H9 (cell line): Measurements from ENCODE around the gene LDLRAD4. TPM values are rescaled to one million over a fixed set of nuclear protein-coding genes. Genes with fewer than 3 reads are reported as not detected.

Experiments
- DNase-seq: peaks from one replicate; pipeline ENCODE4 v3.0.0-alpha.2; 2017
- H2AFZ ChIP-seq: one replicate; pipeline ENCODE4 v1.6.1; 2013; ENCODE audit warnings: mild to moderate bottlenecking, low read length, control low read depth, moderate library complexity
- H2AK5ac ChIP-seq: 2 replicates; pipeline ENCODE4 v1.6.1; 2013; ENCODE audit warnings: low read length, control low read depth, mixed read lengths; ENCODE audit not compliant: insufficient read length
- H2BK120ac ChIP-seq: one replicate; pipeline ENCODE4 v1.6.1; 2013; ENCODE audit warnings: low read depth, mild to moderate bottlenecking, low read length, control low read depth, inconsistent platforms; ENCODE audit not compliant: poor library complexity, severe bottlenecking
- H2BK12ac ChIP-seq: 2 replicates; pipeline ENCODE4 v1.6.1; 2013; ENCODE audit warnings: low read length, control low read depth, mixed read lengths, low read depth; ENCODE audit not compliant: insufficient read length
- H2BK15ac ChIP-seq: 2 replicates; pipeline ENCODE4 v1.6.1; 2013; ENCODE audit warnings: low read depth, low read length, control low read depth
- H2BK20ac ChIP-seq: one replicate; pipeline ENCODE4 v1.6.1; 2013; ENCODE audit warnings: low read depth, mild to moderate bottlenecking, low read length, control low read depth, inconsistent platforms; ENCODE audit not compliant: poor library complexity, severe bottlenecking
- H2BK5ac ChIP-seq: 2 replicates; pipeline ENCODE4 v1.6.1; 2013; ENCODE audit warnings: low read length, control low read depth, mixed read lengths; ENCODE audit not compliant: insufficient read length
- H3K14ac ChIP-seq: 2 replicates; pipeline ENCODE4 v1.6.1; 2013; ENCODE audit warnings: low read length, control low read depth; ENCODE audit not compliant: insufficient read depth
- H3K18ac ChIP-seq: 2 replicates; pipeline ENCODE4 v1.6.1; 2013; ENCODE audit warnings: low read depth, mild to moderate bottlenecking, mixed read lengths, low read length, control low read depth; ENCODE audit not compliant: insufficient read length
- H3K23ac ChIP-seq: 2 replicates; pipeline ENCODE4 v1.6.1; 2013; ENCODE audit warnings: low read length, control low read depth, mixed read lengths, low read depth; ENCODE audit not compliant: insufficient read length
- H3K23me2 ChIP-seq: 2 replicates; pipeline ENCODE4 v1.6.1; 2013; ENCODE audit warnings: low read depth, mild to moderate bottlenecking, mixed read lengths, low read length, control low read depth; ENCODE audit not compliant: insufficient read length, poor library complexity, severe bottlenecking
- H3K27ac ChIP-seq: 2 replicates; pipeline ENCODE4 v1.5.1; 2013; ENCODE audit warnings: low read length, control low read depth, mixed read lengths, low read depth; ENCODE audit not compliant: insufficient read length
- H3K27me3 ChIP-seq: 2 replicates; pipeline ENCODE4 v1.6.1; 2013; ENCODE audit warnings: low read length, control low read depth, inconsistent platforms; ENCODE audit not compliant: insufficient read depth
- H3K4ac ChIP-seq: 2 replicates; pipeline ENCODE4 v1.6.1; 2013; ENCODE audit warnings: low read depth, mild to moderate bottlenecking, control low read depth, inconsistent platforms, low read length, moderate library complexity
- H3K4me1 ChIP-seq: 2 replicates; pipeline ENCODE4 v1.6.1; 2013; ENCODE audit warnings: low read length, control low read depth, inconsistent platforms; ENCODE audit not compliant: insufficient read depth
- H3K4me2 ChIP-seq: 2 replicates; pipeline ENCODE4 v1.6.1; 2013; ENCODE audit warnings: low read length, control low read depth, mixed read lengths; ENCODE audit not compliant: insufficient read length, insufficient read depth
- H3K56ac ChIP-seq: 2 replicates; pipeline ENCODE4 v1.6.1; 2013; ENCODE audit warnings: low read depth, mild to moderate bottlenecking, mixed read lengths, low read length, control low read depth; ENCODE audit not compliant: insufficient read length
- H3K79me1 ChIP-seq: 2 replicates; pipeline ENCODE4 v1.6.1; 2013; ENCODE audit warnings: low read depth, mild to moderate bottlenecking, moderate library complexity, low read length, control low read depth, inconsistent platforms; ENCODE audit not compliant: insufficient read depth, poor library complexity, severe bottlenecking
- H3K79me2 ChIP-seq: 2 replicates; pipeline ENCODE4 v1.6.1; 2013; ENCODE audit warnings: low read length, control low read depth, inconsistent platforms; ENCODE audit not compliant: insufficient read depth
- H3K9ac ChIP-seq: 2 replicates; pipeline ENCODE4 v1.6.1; 2013; ENCODE audit warnings: low read length, control low read depth, mixed read lengths; ENCODE audit not compliant: insufficient read length; ENCODE audit errors: extremely low read depth
- H3K9me3 ChIP-seq: one replicate; pipeline ENCODE4 v1.6.1; 2013; ENCODE audit warnings: low read depth, low read length, inconsistent platforms; ENCODE audit not compliant: control insufficient read depth
- H3T11ph ChIP-seq: one replicate; pipeline ENCODE4 v1.6.1; 2013; ENCODE audit warnings: mild to moderate bottlenecking, low read length, control low read depth, inconsistent platforms
- H4K20me1 ChIP-seq: one replicate; pipeline ENCODE4 v1.6.1; 2013; ENCODE audit not compliant: control insufficient read depth, insufficient read length, insufficient read depth
- H4K5ac ChIP-seq: 2 replicates; pipeline ENCODE4 v1.6.1; 2013; ENCODE audit warnings: low read depth, mild to moderate bottlenecking, mixed read lengths, low read length, control low read depth; ENCODE audit not compliant: insufficient read length
- H4K8ac ChIP-seq: replicated peaks from 2 replicates; pipeline ENCODE4 v1.6.1; 2013; ENCODE audit warnings: low read length, control low read depth, mixed read lengths, low read depth; ENCODE audit not compliant: insufficient read length
- H4K91ac ChIP-seq: 2 replicates; pipeline ENCODE4 v1.6.1; 2013; ENCODE audit warnings: low read depth, mild to moderate bottlenecking, moderate library complexity, mixed read lengths, low read length, control low read depth; ENCODE audit not compliant: insufficient read length
- H3K27ac Mint-ChIP-seq, 3 experiments: 2 replicates in 2 of 3; 3 replicates in 1 of 3; pipeline ENCODE4 v1.8.0; 2020 to 2021; ENCODE audit warnings: mixed read lengths in 3 of 3, mild to moderate bottlenecking in 1 of 3, moderate library complexity in 1 of 3
- H3K27me3 Mint-ChIP-seq: 2 replicates; pipeline ENCODE4 v1.8.0; 2021; ENCODE audit warnings: low read depth, mild to moderate bottlenecking, moderate library complexity, mixed read lengths
- H3K36me3 Mint-ChIP-seq, 3 experiments: 2 replicates in 2 of 3; 3 replicates in 1 of 3; pipeline ENCODE4 v1.8.0; 2020 to 2021; ENCODE audit warnings: low read depth in 3 of 3, mixed read lengths in 3 of 3; ENCODE audit not compliant: insufficient read depth in 1 of 3
- H3K4me1 Mint-ChIP-seq, 2 experiments: 2 replicates each; pipeline ENCODE4 v1.8.0; 2020; ENCODE audit warnings: mixed read lengths in 2 of 2
- H3K4me3 Mint-ChIP-seq, 2 experiments: 2 replicates in 1 of 2; 3 replicates in 1 of 2; pipeline ENCODE4 v1.8.0; 2020 to 2021; ENCODE audit warnings: mild to moderate bottlenecking in 2 of 2, mixed read lengths in 2 of 2, moderate library complexity in 1 of 2
- H3K9me3 Mint-ChIP-seq, 2 experiments: 2 replicates in 1 of 2; 3 replicates in 1 of 2; pipeline ENCODE4 v1.8.0; 2020; ENCODE audit warnings: mild to moderate bottlenecking in 2 of 2, mixed read lengths in 2 of 2, moderate library complexity in 1 of 2
- CTCF ChIP-seq: fragments of 200-600 bp; sonication (generic); conservative IDR thresholded peaks from 3 replicates; pipeline ENCODE4 v1.8.0; 2021; ENCODE audit warnings: antibody characterized with exemption, mild to moderate bottlenecking
- WGBS: extraction: QIAGEN DNeasy Blood & Tissue Kit; methylation state at CpG from one replicate; pipeline ENCODE4 v1.1.7; 2013; ENCODE audit warnings: missing lambda C conversion rate, low lambda C conversion rate, mixed read lengths; ENCODE audit not compliant: insufficient read length; ENCODE audit errors: extremely low coverage; 5-methylcytosine and 5-hydroxymethylcytosine counted together
- total RNA-seq: library from RNA; stranded (reverse); gene quantifications from 2 replicates; pipeline ENCODE4 v1.2.1, GENCODE V29; 2021

Gene LDLRAD4
- total RNA-seq, 1 experiment from 2014 or later = 3.9 TPM

- H3K27me3 Mint-ChIP-seq = no peaks in the 10 kb centered on the region; the same call in 1 of the 2 replicates
- Histone ChIP-seq H4K5ac (no peak overlapping the region), H3K56ac (no peak overlapping the region), H3K18ac (no peak overlapping the region), H3K14ac (no peak overlapping the region), H3K4me1 (no peaks in the 10 kb centered on the region), H3K27ac (no peak overlapping the region), H3K27me3 (no peaks in the 10 kb centered on the region), H3K79me2 (no peaks in the 10 kb centered on the region), H4K91ac (no peak overlapping the region), H2BK20ac (no peak overlapping the region), H3K4me2 (no peak overlapping the region), H2BK120ac (no peak overlapping the region), H2AK5ac (no peak overlapping the region), H3K9me3 (no peaks in the 10 kb centered on the region), H2BK5ac (no peak overlapping the region), H2BK12ac (no peak overlapping the region), H3K23ac (no peak overlapping the region), H3K4ac (no peak overlapping the region), H3K9ac (no peak overlapping the region), H4K8ac (no peak overlapping the region), H3K79me1 (no peaks in the 10 kb centered on the region), H2AFZ (no peak overlapping the region), H4K20me1 (no peaks in the 10 kb centered on the region), H3K23me2 (no peaks in the 10 kb centered on the region), H3T11ph (no peak overlapping the region), H2BK15ac (no peak overlapping the region)
- H3K27ac Mint-ChIP-seq = no peak overlapping the region
- no peaks in the 10 kb centered on the region for H3K36me3 Mint-ChIP-seq
- WGBS = no CpG with 5 or more reads among the region's 5 CpGs
- H3K4me3 Mint-ChIP-seq = no peak overlapping the region
- TF ChIP-seq CTCF = no peak; the same call in 2 of the 3 replicates
- H3K9me3 Mint-ChIP-seq = no peaks in the 10 kb centered on the region
- H3K4me1 Mint-ChIP-seq = peaks cover 15 to 19% of the 10 kb centered on the region in 2 experiments
- no peak for DNase-seq
These were observed 8.1 kb downstream of the LDLRAD4 start for GRCh38 chr18:13226533-13227144.
